ENCODE data around the gene APOBEC3A.

- TF ChIP-seq, protein P1, sequence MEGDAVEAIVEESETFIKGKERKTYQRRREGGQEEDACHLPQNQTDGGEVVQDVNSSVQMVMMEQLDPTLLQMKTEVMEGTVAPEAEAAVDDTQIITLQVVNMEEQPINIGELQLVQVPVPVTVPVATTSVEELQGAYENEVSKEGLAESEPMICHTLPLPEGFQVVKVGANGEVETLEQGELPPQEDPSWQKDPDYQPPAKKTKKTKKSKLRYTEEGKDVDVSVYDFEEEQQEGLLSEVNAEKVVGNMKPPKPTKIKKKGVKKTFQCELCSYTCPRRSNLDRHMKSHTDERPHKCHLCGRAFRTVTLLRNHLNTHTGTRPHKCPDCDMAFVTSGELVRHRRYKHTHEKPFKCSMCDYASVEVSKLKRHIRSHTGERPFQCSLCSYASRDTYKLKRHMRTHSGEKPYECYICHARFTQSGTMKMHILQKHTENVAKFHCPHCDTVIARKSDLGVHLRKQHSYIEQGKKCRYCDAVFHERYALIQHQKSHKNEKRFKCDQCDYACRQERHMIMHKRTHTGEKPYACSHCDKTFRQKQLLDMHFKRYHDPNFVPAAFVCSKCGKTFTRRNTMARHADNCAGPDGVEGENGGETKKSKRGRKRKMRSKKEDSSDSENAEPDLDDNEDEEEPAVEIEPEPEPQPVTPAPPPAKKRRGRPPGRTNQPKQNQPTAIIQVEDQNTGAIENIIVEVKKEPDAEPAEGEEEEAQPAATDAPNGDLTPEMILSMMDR (IDR thresholded peaks at IDR 0.05), result no peak
- no peak for TF ChIP-seq POLR2A (IDR thresholded peaks at IDR 0.05)
These were observed 10.3 kb downstream of the APOBEC3A start for GRCh38 chr22:38967451-38968450.

All from lower leg skin (tissue), 3 donors.